CD4-positive, CD25-positive, alpha-beta regulatory T cell (primary cell): ENCODE data around the gene SLC25A14. TPM values are rescaled to one million over a fixed set of nuclear protein-coding genes. Genes with fewer than 3 reads are reported as not detected.
"Not testable (repeated sequence)": the region's sequence is repeated elsewhere in the genome, so short reads cannot be mapped to it uniquely, and the experiment has no call there.

ENCODE experiments used
- ATAC-seq, 2 donors: fragments of 150-1000 bp; cut with Tn5 transposase; one replicate each; pipeline ENCODE4 v1.10.0; 2021; ENCODE audit warnings: low read depth in 2 of 2, moderate number of reproducible peaks in 2 of 2, moderate library complexity in 1 of 2
- DNase-seq, 3 donors: peaks; one replicate each; pipeline versions ENCODE4 v3.0.0 to v3.0.0-alpha.2; 2012 to 2022; ENCODE audit warnings: mixed read lengths in 1 of 3
- H3K27ac ChIP-seq: one replicate; pipeline ENCODE4 v1.7.0; 2013; ENCODE audit warnings: mild to moderate bottlenecking, low read length; ENCODE audit not compliant: insufficient read depth, poor library complexity, severe bottlenecking
- H3K27me3 ChIP-seq: one replicate; pipeline ENCODE4 v1.7.0; 2013; ENCODE audit warnings: low read length; ENCODE audit not compliant: control insufficient read depth, insufficient read depth
- H3K36me3 ChIP-seq: one replicate; pipeline ENCODE4 v1.7.0; 2013; ENCODE audit warnings: mild to moderate bottlenecking, low read length, moderate library complexity; ENCODE audit not compliant: control insufficient read depth, insufficient read depth
- H3K4me1 ChIP-seq: 2 replicates; pipeline ENCODE4 v1.7.0; 2013; ENCODE audit warnings: mild to moderate bottlenecking, low read length; ENCODE audit not compliant: insufficient read depth, control insufficient read depth, poor library complexity, severe bottlenecking
- H3K4me3 ChIP-seq: one replicate; pipeline ENCODE4 v1.7.0; 2013; ENCODE audit warnings: low read depth, mild to moderate bottlenecking, low read length, moderate library complexity
- H3K9me3 ChIP-seq, 2 experiments: 1 replicate in 1 of 2; 2 replicates in 1 of 2; pipeline ENCODE4 v1.7.0; 2013; ENCODE audit warnings: low read length in 2 of 2, mild to moderate bottlenecking in 1 of 2, moderate library complexity in 1 of 2; ENCODE audit not compliant: control insufficient read depth in 2 of 2
- H3K27ac Mint-ChIP-seq, 3 donors: one replicate each; pipeline ENCODE4 v1.8.0; 2020 to 2022; ENCODE audit warnings: mild to moderate bottlenecking in 3 of 3, mixed read lengths in 3 of 3, moderate library complexity in 2 of 3
- H3K27me3 Mint-ChIP-seq: one replicate; pipeline ENCODE4 v1.8.0; 2022; ENCODE audit warnings: mild to moderate bottlenecking, mixed read lengths
- H3K36me3 Mint-ChIP-seq: one replicate; pipeline ENCODE4 v1.8.0; 2020; ENCODE audit warnings: mixed read lengths
- H3K4me1 Mint-ChIP-seq, 4 donors: one replicate each; pipeline ENCODE4 v1.8.0; 2020 to 2022; ENCODE audit warnings: mixed read lengths in 4 of 4, mild to moderate bottlenecking in 1 of 4
- H3K4me3 Mint-ChIP-seq, 4 donors: one replicate each; pipeline ENCODE4 v1.8.0; 2020 to 2022; ENCODE audit warnings: mild to moderate bottlenecking in 4 of 4, mixed read lengths in 4 of 4, moderate library complexity in 3 of 4
- H3K9me3 Mint-ChIP-seq, 7 donors: one replicate each; pipeline ENCODE4 v1.8.0; 2020 to 2022; ENCODE audit warnings: mixed read lengths in 7 of 7, mild to moderate bottlenecking in 3 of 7, moderate library complexity in 2 of 7
- polyA plus RNA-seq, 4 donors: library from polyadenylated mRNA; unstranded; fragments of 300-500 nt; fragmentation: Illumina TruSeq; gene quantifications; one replicate each; pipeline ENCODE4 v1.2.3, GENCODE V29; 2021
- total RNA-seq: library from RNA; stranded (reverse); gene quantifications from one replicate; pipeline ENCODE4 v1.2.3, GENCODE V29; 2022

Gene SLC25A14
- total and polyA plus RNA-seq, 5 donors from 2014 or later, result 7.6 to 14.9 (median 8.7) TPM

- Mint-ChIP-seq H3K9me3 (peaks cover 0 to 2% (median 0%) of the 10 kb centered on the region in 7 donors), H3K4me1 (peaks cover 0 to 20% (median 13%) of the 10 kb centered on the region in 4 donors), H3K27ac (peak overlapping the region in 2 of 3 donors; percentile 89 to 94), H3K27me3 (peaks cover 9% of the 10 kb centered on the region), H3K4me3 (peak overlapping the region; percentile 89 to 97 (median 96)), H3K36me3 (no peaks in the 10 kb centered on the region)
- peak overlapping the region; percentile 72 for H3K27ac ChIP-seq
- H3K4me1 ChIP-seq, result peaks cover 5% of the 10 kb centered on the region
- no peaks in the 10 kb centered on the region for H3K27me3 ChIP-seq
- peak overlapping the region; percentile 78 for H3K4me3 ChIP-seq
- DNase-seq (no peak), ATAC-seq (no peak)
- H3K9me3 ChIP-seq, result no peaks in the 10 kb centered on the region
- no peaks in the 10 kb centered on the region for H3K36me3 ChIP-seq
Measured at GRCh38 chrX:130340271-130340670, 552 bp downstream of the SLC25A14 start.

- Mint-ChIP-seq H3K4me3 (no peak overlapping the region), H3K36me3 (no peaks in the 10 kb centered on the region)
- ATAC-seq, result no peak
Measured at GRCh38 chrX:130343411-130343810, 3.7 kb downstream of the SLC25A14 start.

GRCh38 chrX:130347321-130347720 is 7.6 kb downstream of the SLC25A14 start:
- no peak for ATAC-seq
- Mint-ChIP-seq H3K27ac (no peak overlapping the region), H3K4me1 (peaks cover 0 to 2% (median 0%) of the 10 kb centered on the region in 4 donors), H3K36me3 (peaks cover under 1% of the 10 kb centered on the region), H3K27me3 (no peaks in the 10 kb centered on the region), H3K9me3 (no peaks in the 10 kb centered on the region), H3K4me3 (no peak overlapping the region)
- H3K9me3 ChIP-seq, result no peaks in the 10 kb centered on the region
- no peaks in the 10 kb centered on the region for H3K4me1 ChIP-seq
- no peaks in the 10 kb centered on the region for H3K27me3 ChIP-seq
- peaks cover 11% of the 10 kb centered on the region for H3K36me3 ChIP-seq
- H3K4me3 ChIP-seq, result no peak overlapping the region
- H3K27ac ChIP-seq, result no peak overlapping the region
- no peak for DNase-seq

More at GRCh38 chrX:130343411-130343810, 3.7 kb downstream of the SLC25A14 start:
- Histone ChIP-seq H3K4me3 (no peak overlapping the region), H3K9me3 (no peaks in the 10 kb centered on the region), H3K4me1 (peaks cover 5% of the 10 kb centered on the region), H3K27ac (no peak overlapping the region), H3K27me3 (no peaks in the 10 kb centered on the region), H3K36me3 (no peaks in the 10 kb centered on the region)
- Mint-ChIP-seq H3K27ac (no peak overlapping the region), H3K4me1 (peaks cover 0 to 20% (median 13%) of the 10 kb centered on the region in 4 donors), H3K27me3 (peaks cover 5% of the 10 kb centered on the region), H3K9me3 (peaks cover 0 to 2% (median 0%) of the 10 kb centered on the region in 7 donors)
- DNase-seq, result no peak

GRCh38 chrX:130351567-130351966 is 11.8 kb downstream of the SLC25A14 start:
- no peaks in the 10 kb centered on the region for H3K9me3 Mint-ChIP-seq
- no peaks in the 10 kb centered on the region for H3K4me1 Mint-ChIP-seq
- no peaks in the 10 kb centered on the region for H3K9me3 ChIP-seq
- DNase-seq (no peak), ATAC-seq (no peak)
- H3K36me3 ChIP-seq, result peaks cover 15% of the 10 kb centered on the region
- no peak overlapping the region for H3K27ac Mint-ChIP-seq
- H3K36me3 Mint-ChIP-seq, result peaks cover 10% of the 10 kb centered on the region
- H3K4me1 ChIP-seq, result no peaks in the 10 kb centered on the region
- no peak overlapping the region for H3K27ac ChIP-seq
- no peak overlapping the region for H3K4me3 Mint-ChIP-seq
- no peaks in the 10 kb centered on the region for H3K27me3 ChIP-seq
- no peak overlapping the region for H3K4me3 ChIP-seq
- H3K27me3 Mint-ChIP-seq, result no peaks in the 10 kb centered on the region

- not testable (repeated sequence) for H3K4me1 Mint-ChIP-seq
Measured at GRCh38 chrX:130352050-130352449, 12.3 kb downstream of the SLC25A14 start.

GRCh38 chrX:130376077-130376476 is 36.4 kb downstream of the SLC25A14 start:
- no peaks in the 10 kb centered on the region for H3K9me3 ChIP-seq
- Mint-ChIP-seq H3K4me1 (no peaks in the 10 kb centered on the region), H3K27me3 (no peaks in the 10 kb centered on the region), H3K36me3 (peaks cover 6% of the 10 kb centered on the region), H3K27ac (no peak overlapping the region), H3K9me3 (peaks cover 0 to 1% (median 0%) of the 10 kb centered on the region in 7 donors), H3K4me3 (no peak overlapping the region)
- no peak for DNase-seq
- no peak overlapping the region for H3K27ac ChIP-seq
- no peaks in the 10 kb centered on the region for H3K36me3 ChIP-seq
- no peaks in the 10 kb centered on the region for H3K27me3 ChIP-seq
- H3K4me3 ChIP-seq, result no peak overlapping the region
- no peaks in the 10 kb centered on the region for H3K4me1 ChIP-seq
- ATAC-seq, result no peak

More at GRCh38 chrX:130352050-130352449, 12.3 kb downstream of the SLC25A14 start:
- not testable (repeated sequence) for ATAC-seq, H3K27ac Mint-ChIP-seq, H3K9me3 ChIP-seq, H3K9me3 Mint-ChIP-seq, H3K27me3 Mint-ChIP-seq, H3K27ac ChIP-seq, DNase-seq, H3K27me3 ChIP-seq, H3K4me3 ChIP-seq, H3K4me1 ChIP-seq, H3K4me3 Mint-ChIP-seq
- peaks cover 10% of the 10 kb centered on the region for H3K36me3 Mint-ChIP-seq
- peaks cover 15% of the 10 kb centered on the region for H3K36me3 ChIP-seq

GRCh38 chrX:130378024-130378669 is 38.4 kb downstream of the SLC25A14 start:
- H3K9me3 Mint-ChIP-seq, result peaks cover 0 to 1% (median 0%) of the 10 kb centered on the region in 7 donors
- H3K27me3 ChIP-seq, result no peaks in the 10 kb centered on the region
- H3K27ac ChIP-seq, result no peak overlapping the region
- no peaks in the 10 kb centered on the region for H3K9me3 ChIP-seq
- no peaks in the 10 kb centered on the region for H3K27me3 Mint-ChIP-seq
- no peaks in the 10 kb centered on the region for H3K4me1 ChIP-seq
- H3K4me3 Mint-ChIP-seq, result no peak overlapping the region
- H3K4me3 ChIP-seq, result no peak overlapping the region
- no peaks in the 10 kb centered on the region for H3K4me1 Mint-ChIP-seq
- no peaks in the 10 kb centered on the region for H3K36me3 Mint-ChIP-seq
- no peak overlapping the region for H3K27ac Mint-ChIP-seq
- ATAC-seq (no peak), DNase-seq (no peak)
- no peaks in the 10 kb centered on the region for H3K36me3 ChIP-seq

GRCh38 chrX:130385520-130385919 is 45.8 kb downstream of the SLC25A14 start, which contains the start of gene GPR119:
Gene GPR119 (minus strand): TSS chrX:130385674. CDS start chrX:130385447, 227 bp downstream.
- no peak for DNase-seq
- H3K9me3 ChIP-seq, result no peaks in the 10 kb centered on the region
- Mint-ChIP-seq H3K9me3 (peaks cover 0 to 3% (median 0%) of the 10 kb centered on the region in 7 donors), H3K4me1 (no peaks in the 10 kb centered on the region), H3K4me3 (no peak within 1 kb of the TSS), H3K27ac (no peak within 1 kb of the TSS), H3K36me3 (no peaks in the 10 kb centered on the region), H3K27me3 (peaks cover 9% of the 10 kb centered on the region)
- ATAC-seq, result no peak
- H3K27ac ChIP-seq, result no peak within 1 kb of the TSS
- no peaks in the 10 kb centered on the region for H3K36me3 ChIP-seq
- H3K4me3 ChIP-seq, result no peak within 1 kb of the TSS
- no peaks in the 10 kb centered on the region for H3K4me1 ChIP-seq
- H3K27me3 ChIP-seq, result no peaks in the 10 kb centered on the region
